COLO668 (cell line): Measurements from ENCODE around the gene ADAMTS12.
"Not testable (repeated sequence)": the region's sequence is repeated elsewhere in the genome, so short reads cannot be mapped to it uniquely, and the experiment has no call there.

Experiments
- DNase-seq: peaks from one replicate; lab custom pipeline; 2025; ENCODE audit not compliant: unreplicated experiment; lab: John Stamatoyannopoulos, UW

Gene ADAMTS12

GRCh38 chr5:33891788-33892619 lies at the start of gene ADAMTS12:
ADAMTS12 (minus strand) TSS chr5:33891990; CDS start chr5:33891856, 134 bp downstream.
- no peak for DNase-seq

- peak; percentile 48 for DNase-seq
These were observed 49.3 kb upstream of the ADAMTS12 start for GRCh38 chr5:33941090-33941489.

GRCh38 chr5:33939556-33940262 lies 47.9 kb upstream of the ADAMTS12 start:
- DNase-seq: no peak

GRCh38 chr5:33938881-33939280 lies 47.1 kb upstream of the ADAMTS12 start:
- no peak for DNase-seq

- no peak for DNase-seq
These were observed 46.7 kb upstream of the ADAMTS12 start for GRCh38 chr5:33938507-33938796.

GRCh38 chr5:33937707-33938506 lies 46.1 kb upstream of the ADAMTS12 start:
- DNase-seq: no peak

- DNase-seq: no peak
These were observed 45.4 kb upstream of the ADAMTS12 start for GRCh38 chr5:33937017-33937706.

- peak; percentile 58 for DNase-seq
These were observed 44.7 kb upstream of the ADAMTS12 start, which contains the start of gene RXFP3 for GRCh38 chr5:33936381-33937016. RXFP3 (plus strand) TSS chr5:33936386; CDS start chr5:33936741, 355 bp downstream.

- peak; percentile 86 for DNase-seq
These were observed 44.2 kb upstream of the ADAMTS12 start for GRCh38 chr5:33936004-33936380.

GRCh38 chr5:33934176-33934575 lies 42.4 kb upstream of the ADAMTS12 start:
- no peak for DNase-seq

- no peak for DNase-seq
These were observed 42.0 kb upstream of the ADAMTS12 start for GRCh38 chr5:33933723-33934169.

GRCh38 chr5:33931136-33931535 lies 39.3 kb upstream of the ADAMTS12 start:
- DNase-seq: no peak

- no peak for DNase-seq
These were observed 38.3 kb upstream of the ADAMTS12 start for GRCh38 chr5:33929925-33930690.

- no peak for DNase-seq
These were observed 36.5 kb upstream of the ADAMTS12 start for GRCh38 chr5:33928283-33928682.

GRCh38 chr5:33927685-33928084 lies 35.9 kb upstream of the ADAMTS12 start:
- DNase-seq: no peak

GRCh38 chr5:33925278-33925677 lies 33.5 kb upstream of the ADAMTS12 start:
- DNase-seq: no peak

GRCh38 chr5:33921002-33921401 lies 29.2 kb upstream of the ADAMTS12 start:
- DNase-seq: no peak

- DNase-seq: not testable (repeated sequence)
These were observed 23.1 kb upstream of the ADAMTS12 start for GRCh38 chr5:33914844-33915243.

GRCh38 chr5:33906248-33906647 lies 14.5 kb upstream of the ADAMTS12 start:
- not testable (repeated sequence) for DNase-seq

- no peak for DNase-seq
These were observed 13.6 kb upstream of the ADAMTS12 start for GRCh38 chr5:33905381-33905780.
